ENCODE data around the gene HMMR. TPM values are rescaled to one million over a fixed set of nuclear protein-coding genes. Genes with fewer than 3 reads are reported as not detected.
A peak's percentile ranks its signal among the peaks of the same experiment; 100 is the strongest.

The HMMR gene
- total and polyA plus RNA-seq, 9 of the 15 experiments (the other 6 are each of a cell fraction or from before 2014, with no cell fraction given): 74.9 to 133 (median 90.8) TPM

- TF ChIP-seq ZMIZ1 (IDR thresholded peaks at IDR 0.05; ENCODE audit: low read depth in 2 of 2, low read length in 2 of 2): no peak
- no peak for TF ChIP-seq NELFE (IDR thresholded peaks at IDR 0.05; ENCODE audit: insufficient read depth, insufficient read length)
- TF ChIP-seq FOXA3 (CRISPR knock-in tag; conservative IDR thresholded peaks at IDR 0.05 in 1 of 2, IDR thresholded peaks at IDR 0.05 in 1 of 2): peak in 1 of 2 experiments; percentile 49; a peak in 1 of 4 replicates
- peak; percentile 85 to 88 for TF ChIP-seq MNT (conservative IDR thresholded peaks at IDR 0.05)
- TF ChIP-seq EP300 (IDR thresholded peaks at IDR 0.05; ENCODE audit: low read length): no peak
- no peak for TF ChIP-seq STAT5B (CRISPR knock-in tag; IDR thresholded peaks at IDR 0.05)
- no peak for TF ChIP-seq TSC22D4 (tag; IDR thresholded peaks at IDR 0.05)
- TF ChIP-seq PHF21A (IDR thresholded peaks at IDR 0.05; ENCODE audit: borderline replicate concordance, low read depth): no peak
- no peak; the same call in 1 of the 2 replicates for TF ChIP-seq HDAC6 (IDR thresholded peaks at IDR 0.05; ENCODE audit: low read depth, low read length)
- peak; percentile 92 for TF ChIP-seq RBBP5 (IDR thresholded peaks at IDR 0.05; ENCODE audit: borderline replicate concordance, insufficient read depth, low read length, poor library complexity, severe bottlenecking)
- TF ChIP-seq SAFB2 (IDR thresholded peaks at IDR 0.05; ENCODE audit: borderline replicate concordance, low read depth, low read length, severe bottlenecking): no peak
- peak; percentile 81; the same call in 1 of the 2 replicates for TF ChIP-seq NR3C1 (CRISPR knock-in tag; IDR thresholded peaks at IDR 0.05)
- TF ChIP-seq TAF15 (IDR thresholded peaks at IDR 0.05; ENCODE audit: low read depth, low read length): no peak
- no peak; the same call in 1 of the 2 replicates for TF ChIP-seq FOXJ2 (tag; IDR thresholded peaks at IDR 0.05)
- peak; percentile 71 for TF ChIP-seq TBP (optimal IDR thresholded peaks at IDR 0.05; ENCODE audit: low read depth, low read length)
- TF ChIP-seq BCL6 (CRISPR knock-in tag; IDR thresholded peaks at IDR 0.05): no peak
- no peak for TF ChIP-seq FOXP4 (CRISPR knock-in tag; IDR thresholded peaks at IDR 0.05; ENCODE audit: borderline replicate concordance)
- no peak for TF ChIP-seq HOXB6 (CRISPR knock-in tag; IDR thresholded peaks at IDR 0.05; ENCODE audit: borderline replicate concordance)
- no peak for TF ChIP-seq SLC30A9 (CRISPR knock-in tag; IDR thresholded peaks at IDR 0.05)
- TF ChIP-seq RBM22 (IDR thresholded peaks at IDR 0.05; ENCODE audit: low read depth, low read length, poor library complexity, severe bottlenecking): peak; percentile 26
Measured at GRCh38 chr5:163459819-163460561, 442 bp upstream of the HMMR start, which contains the start of gene NUDCD2 (continued).

All from K562 (cell line).